HG02852 (cell line): ENCODE measurements around the gene NUDT9.

Experiments used
- ATAC-seq: cut with Tn5 transposase; IDR thresholded peaks from one replicate; pipeline ENCODE4 v1.9.1; 2021; ENCODE audit warnings: mild to moderate bottlenecking, moderate library complexity; ENCODE audit not compliant: unreplicated experiment

NUDT9 gene

GRCh38 chr4:87505862-87506261 is 83.5 kb downstream of the NUDT9 start:
- ATAC-seq: no peak

GRCh38 chr4:87506974-87507701 is 84.8 kb downstream of the NUDT9 start:
- no peak for ATAC-seq
